Hepatocyte (in vitro differentiated cells): ENCODE measurements around the gene CCDC110.

Experiments
- CTCF ChIP-seq: fragments of 200-600 bp; sonication (generic); IDR thresholded peaks from 2 replicates; pipeline ENCODE4 v1.5.1; 2016; ENCODE audit warnings: antibody characterized with exemption, mild to moderate bottlenecking; ENCODE audit not compliant: poor library complexity
- EZH2phosphoT487 ChIP-seq: fragments of 200-600 bp; sonication (generic); IDR thresholded peaks from one replicate; pipeline ENCODE4 v1.6.1; 2018; ENCODE audit warnings: antibody characterized with exemption, mild to moderate bottlenecking, low read depth, moderate library complexity; ENCODE audit not compliant: unreplicated experiment, severe bottlenecking

- TF ChIP-seq CTCF (no peak), EZH2phosphoT487 (no peak)
Measured at GRCh38 chr4:185518494-185518893, 47.0 kb upstream of the CCDC110 start.
